Mucosa of descending colon (tissue), 3 donors: ENCODE data around the gene VSIG10. TPM values are rescaled to one million over a fixed set of nuclear protein-coding genes. Genes with fewer than 3 reads are reported as not detected.

Experiments used
- ATAC-seq: fragments of 200-7000 bp; cut with Tn5 transposase; one replicate; pipeline ENCODE4 v1.9.1; 2020; ENCODE audit warnings: mild to moderate bottlenecking, moderate library complexity
- DNase-seq, 3 donors: peaks; one replicate each; pipeline ENCODE4 v3.0.0-alpha.2; 2020
- H3K36me3 ChIP-seq: fragments of 200-600 bp; one replicate; pipeline ENCODE4 v1.8.0; 2021; ENCODE audit warnings: low read depth, mild to moderate bottlenecking
- H3K4me1 ChIP-seq: fragments of 200-600 bp; one replicate; pipeline ENCODE4 v1.8.0; 2021; ENCODE audit warnings: low read depth, mild to moderate bottlenecking
- H3K4me3 ChIP-seq: fragments of 200-600 bp; one replicate; pipeline ENCODE4 v1.8.0; 2021; ENCODE audit warnings: mild to moderate bottlenecking
- H3K9me3 ChIP-seq: fragments of 200-600 bp; one replicate; pipeline ENCODE4 v1.8.0; 2021; ENCODE audit warnings: mild to moderate bottlenecking
- CTCF ChIP-seq: fragments of 200-600 bp; IDR thresholded peaks from one replicate; pipeline ENCODE4 v1.8.0; 2022; ENCODE audit warnings: antibody characterized with exemption, mild to moderate bottlenecking
- intact Hi-C, 2 donors: fragments of 100-400 bp; cut with DNase I in 1 of 2; cut with micrococcal nuclease in 1 of 2; formaldehyde crosslinking; loops; one replicate each; pipeline versions ENCODE4 v1.11.0 to v1.11.1; 2022; cut with DNase I, micrococcal nuclease
- total RNA-seq, 3 donors: library from RNA; stranded (reverse); fragmentation: NEBNext Ultra II Directional in 2 of 3; extraction: Animal tissue kit (Norgen Biotek cat#: 25700) in 2 of 3; gene quantifications; one replicate each; pipeline versions ENCODE4 v1.2.1 to v1.2.4, GENCODE V29; 2021 to 2023
- donor health status: DM: no; HTN: no; CAD: no; lungs with moderate emphysema.
- donor health status: DM: no; HTN: no; CAD: no.
- donor health status: DM: no; HTN: yes; CAD: no.

The VSIG10 gene
- total RNA-seq, 3 donors from 2014 or later = 56.2 to 131 (median 68.7) TPM

GRCh38 chr12:118016424-118017264 is 87.2 kb downstream of the VSIG10 start, which contains the start of gene RFC5:
Gene RFC5, plus strand, starts transcription at chr12:118016703. Its CDS starts 125 bp downstream, at chr12:118016828.
- Histone ChIP-seq H3K4me3 (peak within 1 kb of the TSS; percentile 60), H3K36me3 (no peaks in the 10 kb centered on the region), H3K9me3 (no peaks in the 10 kb centered on the region), H3K4me1 (peaks cover 13% of the 10 kb centered on the region)
- no peak for TF ChIP-seq CTCF
- ATAC-seq (peak; percentile 100), DNase-seq (peak; percentile 98 to 99 (median 99))
- intact Hi-C loops = no loop called here

GRCh38 chr12:118015944-118016343 is 87.9 kb downstream of the VSIG10 start:
- DNase-seq (peak in 1 of 3 donors; percentile 8), ATAC-seq (no peak)
- peaks cover 13% of the 10 kb centered on the region for H3K4me1 ChIP-seq
- intact Hi-C loops = no loop called here
- TF ChIP-seq CTCF = no peak
- no peaks in the 10 kb centered on the region for H3K36me3 ChIP-seq
- no peaks in the 10 kb centered on the region for H3K9me3 ChIP-seq
- H3K4me3 ChIP-seq = no peak overlapping the region

- no peak overlapping the region for H3K4me3 ChIP-seq
- ATAC-seq (no peak), DNase-seq (no peak)
- H3K4me1 ChIP-seq = peaks cover 13% of the 10 kb centered on the region
- no peaks in the 10 kb centered on the region for H3K9me3 ChIP-seq
- no peaks in the 10 kb centered on the region for H3K36me3 ChIP-seq
- intact Hi-C loops = no loop called here
- no peak for TF ChIP-seq CTCF
These were observed 88.5 kb downstream of the VSIG10 start for GRCh38 chr12:118015306-118015705.

Other genes starting within 250 kb of the VSIG10 start
- gene KSR2, start 135.0 kb downstream of the VSIG10 start, total RNA-seq = 1 to 10 TPM; 1.4 to 2.8 (median 2.5) TPM
- 10 to 100 TPM in 2 of 3 donors, 1 to 10 TPM in 1; 9.8 to 14.7 (median 14.0) TPM for gene RFC5, start 87.3 kb downstream of the VSIG10 start, total RNA-seq
- 100 to 1,000 TPM; 103 to 159 (median 119) TPM for gene WSB2, start 42.8 kb downstream of the VSIG10 start, total RNA-seq
- 100 to 1,000 TPM; 122 to 212 (median 189) TPM for gene PEBP1, start 32.1 kb upstream of the VSIG10 start, total RNA-seq